HAP-1 (cell line): ENCODE measurements around the gene WDR89.
"Not testable (repeated sequence)": the region's sequence is repeated elsewhere in the genome, so short reads cannot be mapped to it uniquely, and the experiment has no call there.

ENCODE experiments used
- DNase-seq, 2 experiments: peaks; one replicate each; pipeline ENCODE4 v3.0.0-alpha.2; 2016 to 2020; ENCODE audit warnings: low spot score in 2 of 2
- H3K27me3 ChIP-seq: fragments of 250-450 bp; sonication (Bioruptor Pico); 2 replicates; pipeline ENCODE4 v1.5.1; 2020; ENCODE audit warnings: low read depth, mild to moderate bottlenecking, moderate library complexity
- H3K36me3 ChIP-seq: fragments of 250-450 bp; sonication (Bioruptor Pico); replicated peaks from 2 replicates; pipeline ENCODE4 v1.5.1; 2020; ENCODE audit warnings: mild to moderate bottlenecking
- H3K4me1 ChIP-seq: fragments of 250-450 bp; sonication (Bioruptor Pico); 2 replicates; pipeline ENCODE4 v1.5.1; 2020; ENCODE audit warnings: mild to moderate bottlenecking
- H3K4me3 ChIP-seq: fragments of 250-450 bp; sonication (Bioruptor Pico); 2 replicates; pipeline ENCODE4 v1.5.1; 2020; ENCODE audit warnings: mild to moderate bottlenecking, moderate library complexity
- H3K9me3 ChIP-seq: fragments of 250-450 bp; sonication (Bioruptor Pico); 2 replicates; pipeline ENCODE4 v1.5.1; 2020; ENCODE audit warnings: mild to moderate bottlenecking, moderate library complexity
- in situ Hi-C: fragments of 300-500 bp; cut with MboI; formaldehyde crosslinking; loops from 3 replicates; pipeline ENCODE4 v1.14.3; 2020; ENCODE audit warnings: low sequenced_read_pairs, inconsistent platforms, mixed read lengths

WDR89 gene

GRCh38 chr14:63642229-63642611 is 549 bp upstream of the WDR89 start:
- no peaks in the 10 kb centered on the region for H3K4me1 ChIP-seq
- no peaks in the 10 kb centered on the region for H3K27me3 ChIP-seq
- H3K36me3 ChIP-seq, result peaks cover 3% of the 10 kb centered on the region; the same call in 1 of the 2 replicates
- peak; percentile 83 to 93 for DNase-seq
- in situ Hi-C loops, result no loop called here
- H3K9me3 ChIP-seq, result 0 out of 2 replicates have a peak, but pooled peaks cover 2% of the 10 kb centered on the region
- peak overlapping the region; percentile 46 for H3K4me3 ChIP-seq

- Histone ChIP-seq H3K36me3 (peaks cover 3% of the 10 kb centered on the region; the same call in 1 of the 2 replicates), H3K4me3 (no peak overlapping the region), H3K9me3 (peaks cover 21% of the 10 kb centered on the region), H3K27me3 (no peaks in the 10 kb centered on the region), H3K4me1 (no peaks in the 10 kb centered on the region)
- no peak for DNase-seq
- in situ Hi-C loops, result no loop called here
These were observed 3.2 kb downstream of the WDR89 start for GRCh38 chr14:63638493-63638892.

GRCh38 chr14:63636094-63636635 is 5.5 kb downstream of the WDR89 start:
- H3K27me3 ChIP-seq, in situ Hi-C loops, H3K36me3 ChIP-seq, H3K4me3 ChIP-seq, H3K4me1 ChIP-seq, DNase-seq: not testable (repeated sequence)
- H3K9me3 ChIP-seq, result peaks cover 21% of the 10 kb centered on the region

- no peak overlapping the region for H3K4me3 ChIP-seq
- peaks cover 21% of the 10 kb centered on the region for H3K9me3 ChIP-seq
- in situ Hi-C loops, result no loop called here
- H3K4me1 ChIP-seq, result no peaks in the 10 kb centered on the region
- no peak for DNase-seq
- H3K27me3 ChIP-seq, result no peaks in the 10 kb centered on the region
- peaks cover 8% of the 10 kb centered on the region for H3K36me3 ChIP-seq
These were observed 7.9 kb downstream of the WDR89 start for GRCh38 chr14:63633801-63634200.

- H3K27me3 ChIP-seq, result no peaks in the 10 kb centered on the region
- H3K36me3 ChIP-seq, result peaks cover 5% of the 10 kb centered on the region
- in situ Hi-C loops, result no loop called here
- peak in 1 of 2 experiments; percentile 40 for DNase-seq
- no peak overlapping the region for H3K4me3 ChIP-seq
- peaks cover 21% of the 10 kb centered on the region for H3K9me3 ChIP-seq
- H3K4me1 ChIP-seq, result no peaks in the 10 kb centered on the region
These were observed 8.6 kb downstream of the WDR89 start for GRCh38 chr14:63632932-63633514.

- Histone ChIP-seq H3K9me3 (no peaks in the 10 kb centered on the region), H3K36me3 (peaks cover 10% of the 10 kb centered on the region; the same call in 1 of the 2 replicates), H3K4me3 (no peak overlapping the region), H3K27me3 (no peaks in the 10 kb centered on the region), H3K4me1 (no peaks in the 10 kb centered on the region)
- in situ Hi-C loops, result no loop called here
- no peak for DNase-seq
These were observed 17.0 kb downstream of the WDR89 start for GRCh38 chr14:63624701-63625100.

GRCh38 chr14:63624203-63624602 is 17.5 kb downstream of the WDR89 start:
- in situ Hi-C loops, result no loop called here
- no peaks in the 10 kb centered on the region for H3K27me3 ChIP-seq
- peaks cover 2% of the 10 kb centered on the region; the same call in 1 of the 2 replicates for H3K4me1 ChIP-seq
- no peak for DNase-seq
- no peak overlapping the region for H3K4me3 ChIP-seq
- H3K36me3 ChIP-seq, result peaks cover 7% of the 10 kb centered on the region; the same call in 1 of the 2 replicates
- H3K9me3 ChIP-seq, result no peaks in the 10 kb centered on the region

GRCh38 chr14:63621975-63622374 is 19.7 kb downstream of the WDR89 start:
- H3K36me3 ChIP-seq, in situ Hi-C loops: not testable (repeated sequence)

GRCh38 chr14:63616015-63616414 is 25.7 kb downstream of the WDR89 start:
- Histone ChIP-seq H3K27me3 (no peaks in the 10 kb centered on the region), H3K36me3 (0 out of 2 replicates have a peak, but pooled peaks cover 3% of the 10 kb centered on the region), H3K4me3 (no peak overlapping the region), H3K9me3 (no peaks in the 10 kb centered on the region), H3K4me1 (peaks cover 4% of the 10 kb centered on the region; the same call in 1 of the 2 replicates)
- in situ Hi-C loops, result no loop called here
- DNase-seq, result no peak

More at GRCh38 chr14:63621975-63622374, 19.7 kb downstream of the WDR89 start:
- H3K4me3 ChIP-seq, H3K9me3 ChIP-seq, H3K27me3 ChIP-seq, H3K4me1 ChIP-seq, DNase-seq: not testable (repeated sequence)

GRCh38 chr14:63614679-63615363 is 26.9 kb downstream of the WDR89 start:
- no peak for DNase-seq
- Histone ChIP-seq H3K27me3 (no peaks in the 10 kb centered on the region), H3K36me3 (0 out of 2 replicates have a peak, but pooled peaks cover 3% of the 10 kb centered on the region), H3K4me3 (no peak overlapping the region), H3K9me3 (no peaks in the 10 kb centered on the region), H3K4me1 (peaks cover 4% of the 10 kb centered on the region; the same call in 1 of the 2 replicates)
- in situ Hi-C loops, result no loop called here

- Histone ChIP-seq H3K27me3 (no peaks in the 10 kb centered on the region), H3K36me3 (0 out of 2 replicates have a peak, but pooled peaks cover 3% of the 10 kb centered on the region), H3K9me3 (no peaks in the 10 kb centered on the region), H3K4me3 (no peak overlapping the region), H3K4me1 (no peaks in the 10 kb centered on the region)
- in situ Hi-C loops, result no loop called here
- DNase-seq, result no peak
These were observed 30.6 kb downstream of the WDR89 start for GRCh38 chr14:63611078-63611477.

GRCh38 chr14:63605041-63605532 is 36.6 kb downstream of the WDR89 start:
- Histone ChIP-seq H3K4me3 (no peak overlapping the region), H3K9me3 (no peaks in the 10 kb centered on the region), H3K27me3 (no peaks in the 10 kb centered on the region), H3K4me1 (no peaks in the 10 kb centered on the region), H3K36me3 (no peaks in the 10 kb centered on the region)
- in situ Hi-C loops, result no loop called here
- no peak for DNase-seq

- H3K4me1 ChIP-seq, result no peaks in the 10 kb centered on the region
- H3K9me3 ChIP-seq, result no peaks in the 10 kb centered on the region
- H3K4me3 ChIP-seq, result no peak overlapping the region
- DNase-seq, result no peak
- H3K36me3 ChIP-seq, result no peaks in the 10 kb centered on the region
- H3K27me3 ChIP-seq, result no peaks in the 10 kb centered on the region
- in situ Hi-C loops, result no loop called here
These were observed 37.0 kb downstream of the WDR89 start for GRCh38 chr14:63604626-63605025.

GRCh38 chr14:63603749-63604277 is 37.9 kb downstream of the WDR89 start:
- Histone ChIP-seq H3K4me1 (no peaks in the 10 kb centered on the region), H3K9me3 (no peaks in the 10 kb centered on the region), H3K4me3 (no peak overlapping the region), H3K36me3 (no peaks in the 10 kb centered on the region), H3K27me3 (no peaks in the 10 kb centered on the region)
- DNase-seq, result no peak
- in situ Hi-C loops, result no loop called here
